B cell (primary cell): ENCODE data around the gene SESN3.

Experiments
- CTCF ChIP-seq: fragments of 200-600 bp; IDR thresholded peaks from one replicate; pipeline ENCODE4 v1.8.0; 2022; ENCODE audit warnings: antibody characterized with exemption, mild to moderate bottlenecking
- EZH2 ChIP-seq: IDR thresholded peaks from 2 replicates; pipeline ENCODE4 v1.6.1; 2012; ENCODE audit warnings: borderline replicate concordance, low read depth, mild to moderate bottlenecking, moderate library complexity, low read length; ENCODE audit not compliant: insufficient read depth, poor library complexity, severe bottlenecking

- TF ChIP-seq CTCF (no peak), EZH2 (no peak)
Measured at GRCh38 chr11:95242845-95243605, 12.0 kb upstream of the SESN3 start.
